SKM-1 treated with dmso at 0.1 percent for 144 hours (cell line): Measurements from ENCODE around the gene PPP1R37.
"Not testable (repeated sequence)": the region's sequence is repeated elsewhere in the genome, so short reads cannot be mapped to it uniquely, and the experiment has no call there.

Experiments used
- DNase-seq: peaks from one replicate; lab custom pipeline; 2025; ENCODE audit not compliant: unreplicated experiment; lab: John Stamatoyannopoulos, UW

PPP1R37 gene

GRCh38 chr19:45094707-45095106 lies 1.7 kb downstream of the PPP1R37 start:
- no peak for DNase-seq

GRCh38 chr19:45095496-45096413 lies 2.8 kb downstream of the PPP1R37 start:
- no peak for DNase-seq

DNA sequence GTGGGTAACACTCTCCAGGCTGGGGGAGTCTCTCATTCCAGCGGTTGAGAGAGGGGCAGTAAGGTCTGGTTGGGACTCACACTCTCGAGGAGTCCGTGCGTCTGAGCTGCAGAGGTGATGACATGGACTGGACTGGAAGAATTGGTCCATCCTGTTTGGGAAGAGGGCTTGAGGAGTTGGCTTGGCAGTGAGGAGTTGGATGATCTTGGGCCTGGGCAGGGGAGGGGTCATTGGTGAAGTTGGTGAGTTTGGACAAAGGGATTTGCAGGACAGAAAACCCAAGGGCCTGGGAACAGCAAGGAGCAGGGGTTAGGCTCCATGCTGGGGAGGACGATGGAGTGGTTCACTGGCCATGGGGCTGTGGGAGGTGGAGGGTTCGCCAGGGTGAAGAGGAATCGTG lies 3.7 kb downstream of the PPP1R37 start:
- DNase-seq: no peak

- DNase-seq: no peak
Measured at GRCh38 chr19:45097450-45097775, 4.4 kb downstream of the PPP1R37 start.

- no peak for DNase-seq
Measured at GRCh38 chr19:45097776-45098520, 5.0 kb downstream of the PPP1R37 start.

DNA sequence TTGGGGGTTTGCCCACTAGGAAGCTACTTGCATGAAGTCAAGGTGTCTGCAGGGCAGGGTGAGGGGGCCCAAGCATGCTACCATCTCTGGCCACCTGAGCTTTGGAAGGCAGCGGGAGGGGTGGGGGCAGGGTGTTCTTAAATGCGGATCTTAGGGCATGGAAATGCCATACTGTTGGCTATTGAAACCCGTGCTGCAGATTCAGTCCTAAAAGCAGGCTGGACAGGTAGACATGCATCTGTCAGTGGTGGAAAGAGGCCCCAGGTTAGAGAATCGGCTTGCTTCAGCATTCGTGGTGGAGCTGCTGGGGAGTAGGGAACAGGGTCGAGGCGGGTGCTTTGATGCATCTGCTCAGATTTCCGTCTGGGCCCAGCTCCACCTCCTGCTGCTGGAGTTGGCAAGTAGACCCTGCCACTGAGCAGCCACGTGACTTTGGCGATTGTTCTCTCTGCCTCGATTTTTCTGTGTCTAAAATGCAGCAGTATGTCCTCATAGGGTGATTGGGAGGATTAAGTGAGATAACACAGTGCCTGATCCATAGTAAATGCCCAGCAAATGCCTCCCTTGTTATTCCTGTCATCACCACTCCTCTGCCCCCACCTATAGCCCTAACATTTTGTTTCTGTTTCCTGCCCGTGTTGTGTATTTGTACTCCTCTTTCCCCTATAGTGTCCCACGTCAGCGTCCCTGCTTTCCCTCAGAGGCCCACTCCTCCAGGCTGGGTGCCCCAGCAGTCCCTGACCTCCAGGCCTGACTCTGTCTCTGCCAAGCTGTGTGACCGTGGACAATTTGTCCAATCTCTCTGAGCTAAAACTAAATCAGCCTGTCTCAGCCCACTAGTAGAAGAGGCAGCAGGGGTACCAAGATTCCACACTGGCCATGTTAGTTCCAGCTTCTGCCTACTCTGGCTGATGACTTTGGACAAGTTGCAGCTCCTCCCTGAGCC lies 5.8 kb downstream of the PPP1R37 start:
- no peak for DNase-seq

DNA sequence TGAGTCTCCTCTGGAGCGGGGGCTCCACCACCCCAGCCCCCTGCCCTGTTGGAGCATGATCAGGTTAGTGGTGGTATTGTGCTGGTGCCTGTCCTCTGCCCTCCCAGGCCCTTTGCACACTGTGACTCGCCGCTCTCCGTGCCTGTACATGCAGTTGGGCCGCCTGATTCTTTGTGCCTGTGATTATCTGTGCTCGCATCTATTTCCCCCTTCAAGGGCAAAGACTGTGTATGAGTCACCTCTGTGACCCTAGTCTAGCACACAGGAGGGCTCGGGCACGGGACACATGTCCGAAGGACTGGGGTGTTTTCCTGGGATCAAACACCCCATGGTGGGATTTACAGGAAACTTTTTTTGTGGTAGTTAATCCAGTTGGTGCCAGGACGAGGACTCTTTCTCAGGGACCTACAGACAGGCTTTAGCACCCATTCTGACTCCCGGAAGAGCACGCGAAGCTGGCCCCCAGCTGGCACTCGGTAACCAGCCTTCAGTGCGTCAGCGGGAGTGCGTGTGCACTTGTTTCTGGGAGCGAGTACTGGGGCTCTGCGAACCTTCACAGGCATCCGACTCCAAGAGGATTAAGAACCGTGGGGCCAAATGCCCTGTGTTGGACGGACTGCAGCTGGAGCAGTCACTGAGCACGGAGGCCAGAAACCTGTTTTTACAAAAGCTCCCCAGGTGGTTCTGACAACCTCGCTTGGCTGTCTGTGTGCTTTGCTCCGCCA lies 6.7 kb downstream of the PPP1R37 start:
- no peak for DNase-seq

DNA sequence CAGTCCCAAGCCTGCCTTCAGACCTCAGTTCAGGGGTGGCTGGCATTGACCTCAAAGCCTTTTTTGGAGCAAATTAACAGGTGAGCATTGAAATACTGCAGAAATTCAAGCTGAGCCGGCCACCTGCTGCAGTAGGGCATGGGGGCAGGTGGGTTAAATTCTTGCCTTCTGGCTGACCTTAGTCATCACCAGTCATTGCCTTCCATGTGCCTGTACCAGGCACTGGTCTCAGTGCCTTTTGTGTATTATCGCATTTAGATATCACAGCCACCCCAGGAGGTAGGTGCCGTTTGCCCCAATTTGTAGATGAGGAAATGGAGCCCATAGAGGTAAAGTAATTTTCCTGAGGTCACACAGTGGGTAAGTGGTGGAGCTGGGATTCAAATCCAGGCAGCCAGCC lies 7.2 kb downstream of the PPP1R37 start:
- no peak for DNase-seq

GRCh38 chr19:45100846-45101252 lies 7.9 kb downstream of the PPP1R37 start:
- no peak for DNase-seq

DNA sequence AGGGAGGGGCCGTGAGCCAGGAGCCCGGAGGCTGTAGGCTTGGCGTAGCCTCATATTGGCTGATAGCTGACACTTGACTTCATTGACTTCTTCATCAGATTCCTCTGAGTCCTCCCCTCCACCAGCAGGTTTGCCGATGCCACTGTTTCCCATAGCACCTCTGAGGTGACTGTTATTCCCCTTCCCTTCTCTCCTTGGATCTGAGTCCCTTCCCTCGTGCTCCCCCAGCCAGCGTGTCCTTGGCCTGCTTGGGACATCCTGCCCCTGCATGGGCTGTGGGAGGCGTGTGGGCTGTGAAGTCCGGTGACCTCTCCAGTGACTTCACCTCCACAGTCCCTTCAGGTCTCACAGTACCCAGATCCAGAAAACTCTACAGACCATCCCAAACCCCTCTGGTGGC lies 8.8 kb downstream of the PPP1R37 start:
- DNase-seq: no peak

GRCh38 chr19:45102481-45102880 lies 9.5 kb downstream of the PPP1R37 start:
- no peak for DNase-seq

- DNase-seq: no peak
Measured at GRCh38 chr19:45103156-45103507, 10.2 kb downstream of the PPP1R37 start.

- DNase-seq: no peak
Measured at GRCh38 chr19:45103508-45104319, 10.7 kb downstream of the PPP1R37 start.

GRCh38 chr19:45104658-45105349 lies 11.8 kb downstream of the PPP1R37 start:
- no peak for DNase-seq

DNA sequence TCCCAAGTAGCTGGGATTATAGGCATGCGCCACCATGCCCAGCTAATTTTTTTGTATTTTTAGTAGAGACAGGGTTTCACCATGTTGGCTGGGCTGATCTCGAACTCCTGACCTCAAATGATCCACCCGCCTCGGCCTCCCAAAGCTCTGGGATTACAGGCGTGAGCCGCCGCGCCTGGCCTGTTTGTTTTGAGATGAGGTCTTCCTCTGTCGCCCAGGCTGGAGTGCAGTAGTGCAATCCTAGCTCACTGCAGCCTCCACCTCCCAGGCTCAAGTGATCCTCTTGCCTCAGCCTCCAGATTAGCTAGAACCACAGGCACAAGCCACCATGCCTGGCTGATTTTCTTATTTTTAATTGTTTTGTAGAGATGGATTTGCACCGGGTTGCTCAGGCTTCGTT lies 13.4 kb downstream of the PPP1R37 start:
- DNase-seq: not testable (repeated sequence)

- DNase-seq: no peak
Measured at GRCh38 chr19:45107621-45108150, 14.7 kb downstream of the PPP1R37 start.

- DNase-seq: no peak
Measured at GRCh38 chr19:45110851-45111266, 17.9 kb downstream of the PPP1R37 start.

DNA sequence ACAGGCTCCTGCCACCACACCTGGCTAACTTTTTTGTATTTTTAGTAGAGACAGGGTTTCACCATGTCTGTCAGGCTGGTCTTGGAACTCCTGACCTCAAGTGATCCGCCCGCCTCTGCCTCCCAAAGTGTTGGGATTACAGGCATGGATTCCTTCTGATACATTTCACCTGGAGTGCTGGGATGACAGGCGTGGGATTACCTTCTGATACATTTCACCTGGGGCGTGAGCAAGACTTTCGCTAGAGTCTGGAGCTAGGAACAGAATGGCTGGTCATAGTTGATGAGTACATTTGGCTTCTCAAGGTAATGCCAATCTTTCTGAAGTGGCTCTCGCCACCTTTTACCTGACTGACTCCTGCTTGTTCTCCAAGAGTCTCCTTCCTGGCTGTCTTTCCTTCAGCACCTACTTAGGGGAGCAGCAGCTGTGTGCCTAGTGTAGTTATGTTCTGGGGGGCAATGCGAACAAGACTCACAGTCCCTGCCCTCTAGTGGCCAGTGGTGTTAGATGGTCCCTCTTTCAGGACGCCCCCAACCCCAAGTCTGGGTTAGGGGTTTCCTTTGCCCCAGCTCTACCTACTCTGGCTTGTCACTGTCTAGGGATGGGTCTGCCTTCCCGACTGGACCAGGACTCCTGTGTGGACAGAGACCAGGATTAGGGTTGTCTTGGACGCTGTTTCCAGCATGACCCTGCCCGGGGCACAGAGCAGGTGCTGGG lies 19.3 kb downstream of the PPP1R37 start:
- DNase-seq: no peak
